ENCODE measurements around the gene GABRD.
A peak's percentile ranks its signal among the peaks of the same experiment; 100 is the strongest.

Gene GABRD

GRCh38 chr1:1985375-1986050 lies 33.6 kb upstream of the GABRD start:
- no peak for DNase-seq (ENCODE audit: low read depth)

- DNase-seq (ENCODE audit: low read depth): no peak
Measured at GRCh38 chr1:1986451-1987141, 32.5 kb upstream of the GABRD start.

- DNase-seq (ENCODE audit: low read depth): no peak
Measured at GRCh38 chr1:1987142-1987510, 32.0 kb upstream of the GABRD start.

- no peak for DNase-seq (ENCODE audit: low read depth)
Measured at GRCh38 chr1:1988061-1988945, 30.8 kb upstream of the GABRD start.

- DNase-seq (ENCODE audit: low read depth): no peak
Measured at GRCh38 chr1:1989102-1989542, 30.0 kb upstream of the GABRD start.

- DNase-seq (ENCODE audit: low read depth): no peak
Measured at GRCh38 chr1:1989789-1990188, 29.4 kb upstream of the GABRD start.

- DNase-seq (ENCODE audit: low read depth): no peak
Measured at GRCh38 chr1:1990222-1990621, 28.9 kb upstream of the GABRD start.

GRCh38 chr1:1994536-1994935 lies 24.6 kb upstream of the GABRD start:
- DNase-seq (ENCODE audit: low read depth): no peak

GRCh38 chr1:1996207-1996651 lies 22.9 kb upstream of the GABRD start:
- DNase-seq (ENCODE audit: low read depth): no peak

- no peak for DNase-seq (ENCODE audit: low read depth)
Measured at GRCh38 chr1:1997576-1997975, 21.6 kb upstream of the GABRD start.

- no peak for DNase-seq (ENCODE audit: low read depth)
Measured at GRCh38 chr1:2000432-2000831, 18.7 kb upstream of the GABRD start.

- DNase-seq (ENCODE audit: low read depth): no peak
Measured at GRCh38 chr1:2000850-2001249, 18.3 kb upstream of the GABRD start.

GRCh38 chr1:2001773-2002411 lies 17.3 kb upstream of the GABRD start:
- no peak for DNase-seq (ENCODE audit: low read depth)

GRCh38 chr1:2003541-2004131 lies 15.5 kb upstream of the GABRD start, which contains the start of gene CFAP74:
CFAP74 (minus strand) TSS chr1:2003786; CDS start chr1:1990956, 12,830 bp downstream.
- DNase-seq (ENCODE audit: low read depth): peak; percentile 34

GRCh38 chr1:2004856-2005255 lies 14.3 kb upstream of the GABRD start:
- no peak for DNase-seq (ENCODE audit: low read depth)

GRCh38 chr1:2009101-2010053 lies 9.8 kb upstream of the GABRD start:
- DNase-seq (ENCODE audit: low read depth): no peak

- no peak for DNase-seq (ENCODE audit: low read depth)
Measured at GRCh38 chr1:2014181-2014580, 5.0 kb upstream of the GABRD start.

GRCh38 chr1:2014741-2015735 lies 4.1 kb upstream of the GABRD start:
- no peak for DNase-seq (ENCODE audit: low read depth)

- no peak for DNase-seq (ENCODE audit: low read depth)
Measured at GRCh38 chr1:2016123-2016522, 3.0 kb upstream of the GABRD start.
